Progenitor cell of endocrine pancreas (in vitro differentiated cells): Measurements from ENCODE around the gene DBH. TPM values are rescaled to one million over a fixed set of nuclear protein-coding genes. Genes with fewer than 3 reads are reported as not detected.

Experiments
- DNase-seq: peaks from one replicate; pipeline ENCODE4 v3.0.0; 2021; ENCODE audit warnings: low spot score; ENCODE audit not compliant: unreplicated experiment
- H3K27ac Mint-ChIP-seq: 2 replicates; pipeline ENCODE4 v1.8.0; 2021; ENCODE audit warnings: mild to moderate bottlenecking, moderate library complexity, mixed read lengths
- H3K27me3 Mint-ChIP-seq: 2 replicates; pipeline ENCODE4 v1.8.0; 2021; ENCODE audit warnings: mixed read lengths
- H3K36me3 Mint-ChIP-seq: 2 replicates; pipeline ENCODE4 v1.8.0; 2022; ENCODE audit warnings: mixed read lengths; ENCODE audit not compliant: insufficient read depth
- H3K4me1 Mint-ChIP-seq: 2 replicates; pipeline ENCODE4 v1.8.0; 2021; ENCODE audit warnings: low read depth, mixed read lengths
- H3K4me3 Mint-ChIP-seq: 2 replicates; pipeline ENCODE4 v1.8.0; 2021; ENCODE audit warnings: low read depth, mild to moderate bottlenecking, moderate library complexity, mixed read lengths
- H3K9me3 Mint-ChIP-seq: 2 replicates; pipeline ENCODE4 v1.8.0; 2021; ENCODE audit warnings: low read depth, mixed read lengths
- total RNA-seq: library from RNA; stranded (reverse); gene quantifications from 2 replicates; pipeline ENCODE4 v1.2.1, GENCODE V29; 2021
- TF ChIP-seq, protein P1 (sequence below): fragments of 200-600 bp; sonication (generic); IDR thresholded peaks from one replicate; pipeline ENCODE4 v1.5.0; 2021; ENCODE audit warnings: antibody characterized with exemption, mild to moderate bottlenecking; ENCODE audit not compliant: unreplicated experiment

DBH gene
- total RNA-seq, 1 donor from 2014 or later, result not detected

DNA sequence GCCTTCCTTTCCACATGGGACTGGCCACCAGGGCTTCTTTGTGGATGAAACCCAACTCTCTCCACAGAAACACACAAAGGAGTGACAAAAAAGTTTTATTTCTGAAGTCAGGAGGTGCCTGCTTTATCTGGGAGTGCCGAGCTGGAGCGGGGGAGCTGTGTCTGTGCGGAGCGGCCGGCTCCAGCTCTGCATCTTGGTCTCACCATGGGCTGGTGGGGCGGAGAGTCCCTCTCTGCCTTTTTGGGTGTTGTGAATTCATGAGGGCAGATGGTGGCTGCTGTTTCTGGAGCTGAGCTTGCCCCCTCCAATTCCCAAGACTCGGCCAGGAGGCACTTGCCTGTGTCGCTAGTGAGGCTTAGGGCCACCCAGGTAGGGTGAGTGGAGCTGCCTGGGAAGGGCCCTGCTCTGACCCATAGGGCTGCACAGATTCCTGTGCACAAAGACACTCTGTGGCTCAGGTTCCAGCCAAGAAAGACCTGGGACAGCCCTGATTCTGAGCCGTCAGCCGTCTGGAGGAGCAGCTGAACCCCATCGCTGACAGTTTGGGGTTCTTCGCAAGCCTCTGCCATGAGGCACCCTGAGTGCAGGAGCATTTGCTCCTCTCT is 1.4 kb downstream of the DBH start:
- H3K27me3 Mint-ChIP-seq, result peaks cover 36% of the 10 kb centered on the region
- H3K36me3 Mint-ChIP-seq, result no peaks in the 10 kb centered on the region
- TF ChIP-seq, protein P1, sequence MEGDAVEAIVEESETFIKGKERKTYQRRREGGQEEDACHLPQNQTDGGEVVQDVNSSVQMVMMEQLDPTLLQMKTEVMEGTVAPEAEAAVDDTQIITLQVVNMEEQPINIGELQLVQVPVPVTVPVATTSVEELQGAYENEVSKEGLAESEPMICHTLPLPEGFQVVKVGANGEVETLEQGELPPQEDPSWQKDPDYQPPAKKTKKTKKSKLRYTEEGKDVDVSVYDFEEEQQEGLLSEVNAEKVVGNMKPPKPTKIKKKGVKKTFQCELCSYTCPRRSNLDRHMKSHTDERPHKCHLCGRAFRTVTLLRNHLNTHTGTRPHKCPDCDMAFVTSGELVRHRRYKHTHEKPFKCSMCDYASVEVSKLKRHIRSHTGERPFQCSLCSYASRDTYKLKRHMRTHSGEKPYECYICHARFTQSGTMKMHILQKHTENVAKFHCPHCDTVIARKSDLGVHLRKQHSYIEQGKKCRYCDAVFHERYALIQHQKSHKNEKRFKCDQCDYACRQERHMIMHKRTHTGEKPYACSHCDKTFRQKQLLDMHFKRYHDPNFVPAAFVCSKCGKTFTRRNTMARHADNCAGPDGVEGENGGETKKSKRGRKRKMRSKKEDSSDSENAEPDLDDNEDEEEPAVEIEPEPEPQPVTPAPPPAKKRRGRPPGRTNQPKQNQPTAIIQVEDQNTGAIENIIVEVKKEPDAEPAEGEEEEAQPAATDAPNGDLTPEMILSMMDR, result no peak
- no peak overlapping the region for H3K27ac Mint-ChIP-seq
- H3K9me3 Mint-ChIP-seq, result no peaks in the 10 kb centered on the region
- no peak overlapping the region for H3K4me3 Mint-ChIP-seq
- no peak for DNase-seq
- H3K4me1 Mint-ChIP-seq, result no peaks in the 10 kb centered on the region

DNA sequence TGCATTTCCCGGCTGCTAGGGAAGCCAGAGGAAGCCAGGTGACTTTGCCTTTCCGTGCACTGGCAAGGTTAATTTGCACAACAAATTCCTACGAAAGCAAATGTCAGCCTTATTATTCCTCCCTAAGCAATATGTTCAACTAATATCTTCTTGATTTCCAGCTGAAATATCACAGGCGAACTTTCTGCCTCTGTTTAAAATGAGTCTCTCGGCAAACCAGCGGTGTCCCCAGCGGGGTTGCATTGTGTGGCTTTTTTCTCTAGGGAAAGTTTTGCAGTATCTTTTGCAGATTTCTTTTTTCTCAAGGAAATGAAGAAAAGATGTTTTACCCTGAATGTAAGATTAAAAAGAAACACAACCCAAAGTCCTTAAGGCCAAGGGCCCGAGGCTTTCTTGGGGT is 1.9 kb downstream of the DBH start:
- H3K27ac Mint-ChIP-seq, result no peak overlapping the region
- TF ChIP-seq, protein P1, result no peak

GRCh38 chr9:133638711-133639110 is 2.5 kb downstream of the DBH start:
- no peaks in the 10 kb centered on the region for H3K4me1 Mint-ChIP-seq
- no peak overlapping the region for H3K27ac Mint-ChIP-seq
- H3K36me3 Mint-ChIP-seq, result no peaks in the 10 kb centered on the region
- no peak overlapping the region for H3K4me3 Mint-ChIP-seq
- H3K27me3 Mint-ChIP-seq, result peaks cover 32% of the 10 kb centered on the region
- DNase-seq, result no peak
- H3K9me3 Mint-ChIP-seq, result no peaks in the 10 kb centered on the region
- TF ChIP-seq, protein P1, result no peak

More for the DNA sequence above, 1.9 kb downstream of the DBH start:
- H3K4me1 Mint-ChIP-seq, result no peaks in the 10 kb centered on the region
- no peaks in the 10 kb centered on the region for H3K36me3 Mint-ChIP-seq
- DNase-seq, result no peak
- no peaks in the 10 kb centered on the region for H3K9me3 Mint-ChIP-seq
- peaks cover 32% of the 10 kb centered on the region for H3K27me3 Mint-ChIP-seq
- H3K4me3 Mint-ChIP-seq, result no peak overlapping the region

GRCh38 chr9:133639613-133640012 is 3.5 kb downstream of the DBH start:
- H3K4me1 Mint-ChIP-seq, result no peaks in the 10 kb centered on the region
- DNase-seq, result no peak
- no peak overlapping the region for H3K27ac Mint-ChIP-seq
- TF ChIP-seq, protein P1, result no peak
- H3K9me3 Mint-ChIP-seq, result no peaks in the 10 kb centered on the region
- H3K27me3 Mint-ChIP-seq, result peaks cover 38% of the 10 kb centered on the region
- no peak overlapping the region for H3K4me3 Mint-ChIP-seq
- H3K36me3 Mint-ChIP-seq, result no peaks in the 10 kb centered on the region

- TF ChIP-seq, protein P1, result no peak
- Mint-ChIP-seq H3K27me3 (peaks cover 37% of the 10 kb centered on the region), H3K9me3 (no peaks in the 10 kb centered on the region), H3K4me1 (no peaks in the 10 kb centered on the region), H3K36me3 (no peaks in the 10 kb centered on the region), H3K4me3 (no peak overlapping the region), H3K27ac (no peak overlapping the region)
- no peak for DNase-seq
Measured at GRCh38 chr9:133640160-133640559, 4.0 kb downstream of the DBH start.
